Measurements from ENCODE around the gene LDB3.

GRCh38 chr10:86650151-86650550, 18.2 kb upstream of the LDB3 start:
- TF ChIP-seq POLR2AphosphoS5 (IDR thresholded peaks at IDR 0.05; ENCODE audit: insufficient read depth in 1 of 2, low read depth in 1 of 2) (no peak), CTCF (IDR thresholded peaks at IDR 0.05) (no peak), POLR2A (IDR thresholded peaks at IDR 0.05) (no peak)
